ENCODE data around the gene CEP85L. TPM values are rescaled to one million over a fixed set of nuclear protein-coding genes. Genes with fewer than 3 reads are reported as not detected.

CEP85L gene
- total and polyA plus RNA-seq, 4 donors: 7.4 to 37.3 (median 18.2) TPM

DNA sequence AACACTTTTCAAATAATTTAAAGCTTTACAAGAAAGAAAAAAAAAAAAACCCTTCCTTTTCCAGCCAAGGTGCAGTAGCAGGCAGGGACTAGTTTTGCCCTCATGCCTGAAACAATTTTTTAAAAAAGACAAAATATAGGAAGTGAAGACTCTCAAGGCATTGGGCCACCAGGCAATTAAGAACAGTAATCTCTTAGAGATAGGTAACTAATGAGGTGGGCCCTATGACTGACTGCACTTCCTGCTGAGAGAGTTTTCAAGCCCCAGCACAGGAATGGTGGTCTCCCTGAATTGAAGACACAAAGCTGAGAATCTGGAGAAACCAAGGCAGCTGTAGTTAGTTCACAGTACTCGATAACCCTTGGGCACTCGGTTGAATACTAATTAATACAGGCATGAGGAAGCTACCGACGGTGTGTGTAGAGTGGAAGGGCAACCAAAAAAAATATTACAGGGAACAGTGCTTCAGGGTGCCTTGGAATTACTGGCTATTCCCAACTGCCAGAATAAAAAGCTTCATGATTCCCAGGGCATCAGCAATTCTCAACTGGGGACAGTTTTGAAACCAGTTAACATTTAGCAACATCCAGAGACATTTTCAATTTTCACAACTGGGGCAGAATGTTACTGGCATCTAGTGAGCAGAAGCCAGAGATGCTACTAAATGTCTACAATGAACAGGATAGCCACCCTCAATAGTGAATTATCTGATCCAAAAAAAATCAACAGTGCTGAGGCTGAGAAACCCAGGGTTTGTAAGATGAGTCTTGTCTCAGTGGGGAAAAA, 139.3 kb downstream of the CEP85L start:
- Histone ChIP-seq H3K27me3 (ENCODE audit: control insufficient read depth, insufficient read depth, low read length) (no peaks in the 10 kb centered on the region), H3K36me3 (ENCODE audit: control insufficient read depth, insufficient read depth, low read length) (no peaks in the 10 kb centered on the region), H3K9me3 (ENCODE audit: control insufficient read depth, insufficient read depth, low read length) (no peaks in the 10 kb centered on the region), H3K4me1 (ENCODE audit: control insufficient read depth, insufficient read depth, low read length) (no peaks in the 10 kb centered on the region), H3K27ac (ENCODE audit: low read depth, low read length) (no peak overlapping the region), H3K4me3 (ENCODE audit: low read depth, low read length) (no peak overlapping the region)
- no peak for DNase-seq (ENCODE audit: low read depth in 4 of 6, low spot score in 6 of 6)
- 81% methylated on average over 4 of the region's 4 CpGs for WGBS (ENCODE audit: insufficient coverage)

DNA sequence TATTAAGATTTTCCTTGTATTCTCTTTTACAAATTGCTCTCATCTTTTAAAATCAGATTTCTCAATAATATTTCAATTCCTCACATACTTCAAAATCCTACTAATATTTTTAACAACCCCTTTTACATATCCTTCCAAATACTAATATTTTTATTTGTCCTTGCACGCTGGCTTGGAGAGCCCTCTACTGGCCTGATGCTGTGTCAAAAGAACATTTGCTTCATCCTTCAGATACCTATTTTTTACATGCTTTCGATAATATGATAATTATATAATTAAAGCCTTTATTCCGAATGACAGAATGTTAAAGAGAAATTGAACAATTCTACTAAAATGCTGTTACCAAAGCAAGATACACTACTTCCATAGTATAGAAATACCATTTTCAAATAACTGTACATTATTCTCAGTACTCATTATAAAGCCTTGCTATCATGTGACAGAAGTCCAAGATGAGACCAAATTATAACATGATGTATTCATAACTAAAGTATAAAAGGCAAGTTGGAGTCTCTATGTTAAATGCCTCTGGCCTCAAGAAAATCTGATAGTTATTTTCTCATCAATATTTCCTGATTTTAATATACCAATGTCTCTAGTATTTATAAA, 142.3 kb downstream of the CEP85L start:
- 0% methylated on average over 1 of the region's 3 CpGs for WGBS (ENCODE audit: insufficient coverage)
- Histone ChIP-seq H3K27me3 (ENCODE audit: control insufficient read depth, insufficient read depth, low read length) (no peaks in the 10 kb centered on the region), H3K9me3 (ENCODE audit: control insufficient read depth, insufficient read depth, low read length) (no peaks in the 10 kb centered on the region), H3K4me1 (ENCODE audit: control insufficient read depth, insufficient read depth, low read length) (no peaks in the 10 kb centered on the region), H3K36me3 (ENCODE audit: control insufficient read depth, insufficient read depth, low read length) (no peaks in the 10 kb centered on the region), H3K4me3 (ENCODE audit: low read depth, low read length) (no peak overlapping the region), H3K27ac (ENCODE audit: low read depth, low read length) (no peak overlapping the region)
- peak; percentile 3 to 87 (median 22) for DNase-seq (ENCODE audit: low read depth in 4 of 6, low spot score in 6 of 6)

DNA sequence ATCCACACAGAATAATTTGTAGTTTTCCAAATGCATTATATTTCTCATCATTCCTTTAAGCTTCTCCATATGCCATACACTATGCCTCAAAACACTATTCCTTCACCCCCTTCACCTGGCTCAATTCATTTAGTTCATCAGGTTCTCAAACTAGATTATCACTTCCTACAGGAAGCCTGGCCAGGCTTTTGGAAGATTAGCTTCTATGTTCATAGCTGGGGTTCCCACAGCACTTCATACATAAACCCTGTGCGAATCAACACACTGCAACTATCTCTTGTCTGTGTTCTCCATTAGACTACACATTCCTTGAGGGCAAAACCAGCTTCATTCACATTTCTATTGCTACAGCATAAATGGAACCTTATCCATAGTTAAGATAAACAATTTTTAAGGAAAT, 143.8 kb downstream of the CEP85L start:
- no peak for DNase-seq (ENCODE audit: low read depth in 4 of 6, low spot score in 6 of 6)
- 100% methylated on average over 1 of the region's 1 CpG for WGBS (ENCODE audit: insufficient coverage)
- Histone ChIP-seq H3K27ac (ENCODE audit: low read depth, low read length) (no peak overlapping the region), H3K36me3 (ENCODE audit: control insufficient read depth, insufficient read depth, low read length) (no peaks in the 10 kb centered on the region), H3K4me3 (ENCODE audit: low read depth, low read length) (no peak overlapping the region), H3K9me3 (ENCODE audit: control insufficient read depth, insufficient read depth, low read length) (peaks cover 2% of the 10 kb centered on the region), H3K4me1 (ENCODE audit: control insufficient read depth, insufficient read depth, low read length) (no peaks in the 10 kb centered on the region), H3K27me3 (ENCODE audit: control insufficient read depth, insufficient read depth, low read length) (no peaks in the 10 kb centered on the region)

DNA sequence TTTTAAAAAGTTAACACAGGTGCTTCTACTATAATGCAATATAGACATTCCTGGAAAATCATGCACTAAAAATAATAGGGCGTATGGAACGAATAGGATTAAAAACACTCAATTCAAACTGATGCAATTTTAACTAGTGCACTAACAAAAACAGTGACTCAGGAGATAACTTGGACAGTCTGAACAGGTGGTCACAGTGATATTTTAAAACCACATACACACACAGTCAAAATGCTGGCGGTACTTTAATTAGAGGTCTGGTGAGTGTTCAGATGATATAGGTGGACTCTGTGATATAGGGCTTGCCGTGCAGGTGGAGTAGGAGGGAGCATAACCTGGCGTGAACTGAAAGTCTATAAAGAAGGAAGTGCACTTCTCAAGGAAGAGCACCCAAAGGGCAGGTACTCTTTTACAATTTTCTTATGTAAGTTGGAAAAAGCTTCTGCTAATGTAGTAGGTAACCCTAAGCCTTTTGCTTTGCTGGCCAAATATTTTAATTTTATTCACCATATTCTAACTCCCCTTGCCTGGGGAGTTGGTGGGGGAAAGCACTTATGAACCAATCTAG, 145.2 kb downstream of the CEP85L start:
- Histone ChIP-seq H3K27me3 (ENCODE audit: control insufficient read depth, insufficient read depth, low read length) (no peaks in the 10 kb centered on the region), H3K36me3 (ENCODE audit: control insufficient read depth, insufficient read depth, low read length) (peaks cover under 1% of the 10 kb centered on the region), H3K27ac (ENCODE audit: low read depth, low read length) (no peak overlapping the region), H3K9me3 (ENCODE audit: control insufficient read depth, insufficient read depth, low read length) (peaks cover 2% of the 10 kb centered on the region), H3K4me3 (ENCODE audit: low read depth, low read length) (no peak overlapping the region), H3K4me1 (ENCODE audit: control insufficient read depth, insufficient read depth, low read length) (no peaks in the 10 kb centered on the region)
- no CpG with 5 or more reads among the region's 5 CpGs for WGBS (ENCODE audit: insufficient coverage)
- DNase-seq (ENCODE audit: low read depth in 4 of 6, low spot score in 6 of 6): no peak

DNA sequence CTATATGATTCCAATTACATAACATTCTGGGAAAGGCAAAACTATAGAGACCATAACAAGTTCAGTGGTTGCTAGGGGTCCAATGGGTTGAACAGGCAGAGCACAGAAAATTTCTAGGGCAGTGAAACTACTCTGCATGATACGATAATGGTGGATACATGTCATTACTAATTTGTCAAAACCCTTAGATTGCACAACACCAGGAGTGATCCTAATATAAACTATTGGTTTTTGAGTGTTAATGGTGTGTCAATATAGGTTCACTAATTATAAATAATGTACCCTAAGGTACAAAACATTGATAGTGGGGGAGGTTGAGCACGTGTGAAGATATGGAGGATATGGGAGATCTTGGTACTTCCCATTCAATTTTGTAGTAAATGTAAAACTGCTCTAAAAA, 145.7 kb downstream of the CEP85L start:
- Histone ChIP-seq H3K36me3 (ENCODE audit: control insufficient read depth, insufficient read depth, low read length) (peaks cover 2% of the 10 kb centered on the region), H3K27ac (ENCODE audit: low read depth, low read length) (no peak overlapping the region), H3K4me3 (ENCODE audit: low read depth, low read length) (no peak overlapping the region), H3K4me1 (ENCODE audit: control insufficient read depth, insufficient read depth, low read length) (no peaks in the 10 kb centered on the region), H3K27me3 (ENCODE audit: control insufficient read depth, insufficient read depth, low read length) (no peaks in the 10 kb centered on the region), H3K9me3 (ENCODE audit: control insufficient read depth, insufficient read depth, low read length) (peaks cover 2% of the 10 kb centered on the region)
- no CpG with 5 or more reads among the region's 2 CpGs for WGBS (ENCODE audit: insufficient coverage)
- no peak for DNase-seq (ENCODE audit: low read depth in 4 of 6, low spot score in 6 of 6)

DNA sequence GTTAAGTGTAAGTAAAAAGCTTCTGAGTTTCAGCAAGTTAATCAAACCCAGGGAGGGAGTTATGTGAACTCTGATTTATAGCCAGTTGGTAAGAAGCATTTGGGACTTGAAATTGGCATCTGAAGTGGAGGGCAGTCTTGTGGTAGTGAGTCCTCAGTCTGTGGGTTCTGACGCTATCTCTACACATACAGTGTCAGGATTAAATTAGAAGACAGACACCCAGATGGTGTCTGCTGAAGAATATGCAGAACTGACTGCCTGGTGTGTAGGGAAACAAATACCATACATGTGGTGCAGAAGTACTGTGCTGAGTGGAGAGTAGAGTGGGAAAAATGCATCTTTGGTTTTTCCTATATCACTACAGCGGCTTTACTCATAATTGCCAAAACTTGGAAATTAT, 146.8 kb downstream of the CEP85L start:
- peak in 1 of 6 donors; percentile 33 for DNase-seq (ENCODE audit: low read depth in 4 of 6, low spot score in 6 of 6)
- no peak overlapping the region for H3K4me3 ChIP-seq (ENCODE audit: low read depth, low read length)
- no CpG with 5 or more reads among the region's 2 CpGs for WGBS (ENCODE audit: insufficient coverage)
- H3K9me3 ChIP-seq (ENCODE audit: control insufficient read depth, insufficient read depth, low read length): peaks cover 2% of the 10 kb centered on the region
- H3K27ac ChIP-seq (ENCODE audit: low read depth, low read length): no peak overlapping the region
- no peaks in the 10 kb centered on the region for H3K27me3 ChIP-seq (ENCODE audit: control insufficient read depth, insufficient read depth, low read length)
- peaks cover 2% of the 10 kb centered on the region for H3K36me3 ChIP-seq (ENCODE audit: control insufficient read depth, insufficient read depth, low read length)
- no peaks in the 10 kb centered on the region for H3K4me1 ChIP-seq (ENCODE audit: control insufficient read depth, insufficient read depth, low read length)

DNA sequence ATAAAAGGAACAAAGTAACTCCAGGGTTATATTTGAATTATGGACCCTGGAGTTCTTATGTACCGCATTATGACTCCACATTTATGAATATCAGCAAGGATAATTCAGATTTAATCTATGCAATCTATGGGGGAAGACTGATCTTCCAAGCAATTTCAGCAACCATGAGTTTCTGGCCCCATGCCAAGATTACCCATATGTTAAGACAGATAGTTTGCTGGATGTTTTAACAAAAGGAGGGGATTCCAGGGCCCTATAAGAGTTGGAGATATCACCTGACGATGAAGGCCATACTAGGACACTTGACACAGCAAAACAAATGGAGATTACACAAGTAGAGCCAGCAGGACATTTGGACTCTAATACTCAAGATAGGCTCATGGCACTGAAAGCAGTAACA, 149.2 kb downstream of the CEP85L start:
- peaks cover 2% of the 10 kb centered on the region for H3K9me3 ChIP-seq (ENCODE audit: control insufficient read depth, insufficient read depth, low read length)
- H3K4me1 ChIP-seq (ENCODE audit: control insufficient read depth, insufficient read depth, low read length): no peaks in the 10 kb centered on the region
- 50% methylated on average over 1 of the region's 2 CpGs for WGBS (ENCODE audit: insufficient coverage)
- H3K4me3 ChIP-seq (ENCODE audit: low read depth, low read length): no peak overlapping the region
- no peak for DNase-seq (ENCODE audit: low read depth in 4 of 6, low spot score in 6 of 6)
- H3K36me3 ChIP-seq (ENCODE audit: control insufficient read depth, insufficient read depth, low read length): peaks cover 2% of the 10 kb centered on the region
- H3K27ac ChIP-seq (ENCODE audit: low read depth, low read length): no peak overlapping the region
- no peaks in the 10 kb centered on the region for H3K27me3 ChIP-seq (ENCODE audit: control insufficient read depth, insufficient read depth, low read length)

DNA sequence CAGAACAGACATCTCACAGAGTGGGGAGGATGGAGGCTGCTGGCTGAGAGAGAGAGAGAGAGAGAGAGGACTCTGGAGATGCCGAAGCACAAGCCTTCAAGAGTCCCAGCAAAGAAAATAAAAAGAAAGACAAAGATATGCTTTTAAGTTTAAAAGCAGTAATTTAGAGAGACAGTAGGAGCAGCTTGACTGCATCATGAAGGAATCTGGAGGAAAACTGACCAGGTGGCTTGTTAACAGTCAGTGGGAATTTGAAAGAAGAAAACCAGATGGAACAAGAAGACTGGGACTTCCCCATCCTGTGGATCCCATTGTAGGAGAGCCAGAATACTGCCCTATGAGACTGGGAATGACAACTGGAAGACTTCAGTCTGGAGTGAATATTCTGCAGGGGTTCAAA, 149.6 kb downstream of the CEP85L start:
- Histone ChIP-seq H3K36me3 (ENCODE audit: control insufficient read depth, insufficient read depth, low read length) (peaks cover 2% of the 10 kb centered on the region), H3K27me3 (ENCODE audit: control insufficient read depth, insufficient read depth, low read length) (no peaks in the 10 kb centered on the region), H3K4me3 (ENCODE audit: low read depth, low read length) (no peak overlapping the region), H3K9me3 (ENCODE audit: control insufficient read depth, insufficient read depth, low read length) (peaks cover 2% of the 10 kb centered on the region), H3K27ac (ENCODE audit: low read depth, low read length) (no peak overlapping the region), H3K4me1 (ENCODE audit: control insufficient read depth, insufficient read depth, low read length) (no peaks in the 10 kb centered on the region)
- 90% methylated on average over 1 of the region's 1 CpG for WGBS (ENCODE audit: insufficient coverage)
- DNase-seq (ENCODE audit: low read depth in 4 of 6, low spot score in 6 of 6): peak in 1 of 6 donors; percentile 24

DNA sequence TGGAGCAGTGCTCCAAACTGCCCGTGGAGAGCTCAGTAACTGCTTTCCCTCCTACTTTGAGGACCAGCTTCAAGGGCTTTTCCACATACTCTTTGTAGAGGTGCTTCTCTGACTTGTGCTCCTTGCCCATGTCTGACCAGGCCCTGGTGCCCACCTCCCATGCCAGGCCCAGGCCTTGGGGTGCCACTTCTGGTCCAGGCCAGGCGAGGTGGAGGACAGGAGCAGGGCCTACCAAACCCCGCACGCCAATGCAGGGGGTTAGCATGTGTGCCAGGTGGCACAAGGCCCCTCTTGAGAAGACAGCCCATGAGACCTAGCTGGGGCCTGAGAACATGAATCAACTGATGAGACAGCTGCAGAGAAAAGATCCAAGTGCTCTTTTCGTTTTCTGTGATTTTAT, 150.3 kb downstream of the CEP85L start:
- 97% methylated on average over 3 of the region's 5 CpGs for WGBS (ENCODE audit: insufficient coverage)
- Histone ChIP-seq H3K4me3 (ENCODE audit: low read depth, low read length) (no peak overlapping the region), H3K4me1 (ENCODE audit: control insufficient read depth, insufficient read depth, low read length) (no peaks in the 10 kb centered on the region), H3K9me3 (ENCODE audit: control insufficient read depth, insufficient read depth, low read length) (peaks cover 2% of the 10 kb centered on the region), H3K36me3 (ENCODE audit: control insufficient read depth, insufficient read depth, low read length) (peaks cover 2% of the 10 kb centered on the region), H3K27me3 (ENCODE audit: control insufficient read depth, insufficient read depth, low read length) (no peaks in the 10 kb centered on the region), H3K27ac (ENCODE audit: low read depth, low read length) (no peak overlapping the region)
- no peak for DNase-seq (ENCODE audit: low read depth in 4 of 6, low spot score in 6 of 6)

Data from spinal cord (tissue), 10 donors.